EL (cell line): ENCODE measurements around the gene KRT83.
"Not testable (repeated sequence)": the region's sequence is repeated elsewhere in the genome, so short reads cannot be mapped to it uniquely, and the experiment has no call there.

ENCODE experiments used
- DNase-seq: peaks from one replicate; pipeline ENCODE4 v3.0.0-alpha.2; 2016

Gene KRT83

GRCh38 chr12:52331039-52331438 lies 9.8 kb upstream of the KRT83 start:
- no peak for DNase-seq

- no peak for DNase-seq
Observed at GRCh38 chr12:52327830-52328500, 6.8 kb upstream of the KRT83 start.

- peak; percentile 94 for DNase-seq
Observed at GRCh38 chr12:52327052-52327829, 6.0 kb upstream of the KRT83 start.

GRCh38 chr12:52324153-52324444 lies 2.9 kb upstream of the KRT83 start:
- no peak for DNase-seq

- DNase-seq: no peak
Observed at GRCh38 chr12:52323416-52324152, 2.4 kb upstream of the KRT83 start.

- DNase-seq: no peak
Observed at GRCh38 chr12:52323001-52323400, 1.8 kb upstream of the KRT83 start.

GRCh38 chr12:52322069-52322468 lies 871 bp upstream of the KRT83 start:
- no peak for DNase-seq

GRCh38 chr12:52321418-52321817 lies 220 bp upstream of the KRT83 start:
- no peak for DNase-seq

- DNase-seq: no peak
Observed at GRCh38 chr12:52319097-52319496, 2.1 kb downstream of the KRT83 start.

- DNase-seq: no peak
Observed at GRCh38 chr12:52318241-52318990, 2.8 kb downstream of the KRT83 start.

- no peak for DNase-seq
Observed at GRCh38 chr12:52317468-52318052, 3.6 kb downstream of the KRT83 start.

GRCh38 chr12:52316701-52317100 lies 4.5 kb downstream of the KRT83 start:
- DNase-seq: no peak

GRCh38 chr12:52316290-52316689 lies 4.9 kb downstream of the KRT83 start:
- DNase-seq: no peak

GRCh38 chr12:52315721-52316120 lies 5.5 kb downstream of the KRT83 start:
- DNase-seq: not testable (repeated sequence)

GRCh38 chr12:52314511-52314910 lies 6.7 kb downstream of the KRT83 start:
- no peak for DNase-seq

GRCh38 chr12:52313926-52314325 lies 7.3 kb downstream of the KRT83 start:
- no peak for DNase-seq

GRCh38 chr12:52313461-52313860 lies 7.7 kb downstream of the KRT83 start:
- DNase-seq: no peak

GRCh38 chr12:52312086-52312485 lies 9.1 kb downstream of the KRT83 start:
- no peak for DNase-seq

- DNase-seq: peak; percentile 18
Observed at GRCh38 chr12:52311285-52311648, 9.9 kb downstream of the KRT83 start.

- DNase-seq: peak; percentile 45
Observed at GRCh38 chr12:52310622-52311284, 10.4 kb downstream of the KRT83 start.

GRCh38 chr12:52308806-52309425 lies 12.3 kb downstream of the KRT83 start:
- DNase-seq: no peak
